GM12872 (cell line): ENCODE measurements around the gene MTFMT.

Source experiments
- TF ChIP-seq, protein P1 (sequence below): IDR thresholded peaks from 3 replicates; pipeline ENCODE4 v1.5.1; 2011; ENCODE audit warnings: low read depth, mild to moderate bottlenecking, low read length, moderate library complexity; ENCODE audit not compliant: insufficient read depth

The MTFMT gene

GRCh38 chr15:65049418-65049840, 20.0 kb upstream of the MTFMT start:
- TF ChIP-seq, protein P1, sequence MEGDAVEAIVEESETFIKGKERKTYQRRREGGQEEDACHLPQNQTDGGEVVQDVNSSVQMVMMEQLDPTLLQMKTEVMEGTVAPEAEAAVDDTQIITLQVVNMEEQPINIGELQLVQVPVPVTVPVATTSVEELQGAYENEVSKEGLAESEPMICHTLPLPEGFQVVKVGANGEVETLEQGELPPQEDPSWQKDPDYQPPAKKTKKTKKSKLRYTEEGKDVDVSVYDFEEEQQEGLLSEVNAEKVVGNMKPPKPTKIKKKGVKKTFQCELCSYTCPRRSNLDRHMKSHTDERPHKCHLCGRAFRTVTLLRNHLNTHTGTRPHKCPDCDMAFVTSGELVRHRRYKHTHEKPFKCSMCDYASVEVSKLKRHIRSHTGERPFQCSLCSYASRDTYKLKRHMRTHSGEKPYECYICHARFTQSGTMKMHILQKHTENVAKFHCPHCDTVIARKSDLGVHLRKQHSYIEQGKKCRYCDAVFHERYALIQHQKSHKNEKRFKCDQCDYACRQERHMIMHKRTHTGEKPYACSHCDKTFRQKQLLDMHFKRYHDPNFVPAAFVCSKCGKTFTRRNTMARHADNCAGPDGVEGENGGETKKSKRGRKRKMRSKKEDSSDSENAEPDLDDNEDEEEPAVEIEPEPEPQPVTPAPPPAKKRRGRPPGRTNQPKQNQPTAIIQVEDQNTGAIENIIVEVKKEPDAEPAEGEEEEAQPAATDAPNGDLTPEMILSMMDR, result no peak

DNA sequence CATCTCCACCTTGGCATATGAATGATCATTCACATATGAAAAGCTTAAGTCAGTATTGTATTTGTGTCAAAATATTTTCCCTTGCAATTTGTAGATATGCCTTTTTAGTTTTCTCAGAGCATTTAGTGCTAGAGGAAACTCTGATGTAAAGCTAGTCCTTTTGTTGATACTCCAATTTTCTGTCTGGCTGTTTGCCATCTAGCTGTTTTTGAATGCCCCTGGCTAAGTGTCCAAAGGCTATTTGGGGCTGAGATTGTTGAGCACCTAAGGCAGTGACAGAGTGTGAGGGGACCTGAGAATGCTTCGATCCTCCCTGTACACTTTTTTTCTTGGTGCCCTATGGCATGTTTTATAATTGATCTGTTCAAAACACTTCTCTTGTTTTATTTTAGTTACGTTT, 18.8 kb upstream of the MTFMT start:
- TF ChIP-seq, protein P1, result no peak

- TF ChIP-seq, protein P1, result no peak
Measured at GRCh38 chr15:65044724-65045481, 15.5 kb upstream of the MTFMT start, which contains the start of gene SLC51B. Gene SLC51B, plus strand, starts transcription at chr15:65045387. Its CDS starts 4,618 bp downstream, at chr15:65050005.

GRCh38 chr15:65042776-65043327, 13.4 kb upstream of the MTFMT start:
- TF ChIP-seq, protein P1, result no peak

GRCh38 chr15:65041787-65042186, 12.3 kb upstream of the MTFMT start:
- TF ChIP-seq, protein P1, result no peak

- TF ChIP-seq, protein P1, result no peak
Measured at GRCh38 chr15:65040461-65040860, 11.0 kb upstream of the MTFMT start.

DNA sequence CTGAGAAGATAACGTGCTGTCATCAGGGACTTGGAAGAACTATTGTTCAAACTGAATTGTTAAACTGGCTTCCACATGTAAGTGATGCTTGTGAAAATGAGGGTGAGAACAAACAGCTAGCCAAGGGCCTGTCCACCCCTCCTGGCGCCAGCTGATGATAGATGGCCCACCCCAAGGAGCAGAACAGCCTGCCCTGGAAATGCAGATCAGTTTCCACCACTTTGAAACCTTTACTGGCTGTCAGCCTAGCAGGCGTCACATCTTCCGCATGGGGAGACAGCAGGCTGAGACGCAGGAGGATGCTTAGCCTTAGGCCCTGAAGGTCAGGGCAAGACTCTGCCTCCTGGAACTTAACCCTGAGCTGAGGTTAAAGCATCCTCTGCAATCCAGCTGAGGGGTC, 9.4 kb upstream of the MTFMT start:
- TF ChIP-seq, protein P1, result no peak
